Adipose tissue (tissue), 3 donors: ENCODE data around the gene TNS3. TPM values are rescaled to one million over a fixed set of nuclear protein-coding genes. Genes with fewer than 3 reads are reported as not detected.
"Not testable (repeated sequence)": the region's sequence is repeated elsewhere in the genome, so short reads cannot be mapped to it uniquely, and the experiment has no call there.

Experiments
- H3K27ac ChIP-seq: one replicate; pipeline ENCODE4 v1.5.1; 2013; ENCODE audit warnings: low read depth, low read length
- WGBS, 3 donors: extraction: QIAGEN DNeasy Blood & Tissue Kit; methylation state at CpG; one replicate each; pipeline ENCODE4 v1.1.7; 2013; 5-methylcytosine and 5-hydroxymethylcytosine counted together
- polyA plus RNA-seq, 3 donors: library from polyadenylated mRNA; stranded (reverse); fragments of 200-250 nt; gene quantifications; one replicate each; pipeline ENCODE4 v1.2.3, GENCODE V29; 2013
- donor health status: healthy with polysubstance abuse.
- donor health status: Bipolar disorder and iron deficiency.
- donor health status: healthy.

Gene TNS3
- polyA plus RNA-seq, 3 donors = 23.2 to 45.4 (median 27.0) TPM

- no peak overlapping the region for H3K27ac ChIP-seq
- WGBS, 3 donors = 96 to 98% (median 97%) methylated on average over 7 of the region's 7 CpGs
Observed at GRCh38 chr7:47454974-47455871, 126.7 kb downstream of the TNS3 start.

- 66 to 74% (median 72%) methylated on average over 14 of the region's 14 CpGs for WGBS, 3 donors
- no peak overlapping the region for H3K27ac ChIP-seq
Observed at GRCh38 chr7:47454069-47454973, 127.6 kb downstream of the TNS3 start.

DNA sequence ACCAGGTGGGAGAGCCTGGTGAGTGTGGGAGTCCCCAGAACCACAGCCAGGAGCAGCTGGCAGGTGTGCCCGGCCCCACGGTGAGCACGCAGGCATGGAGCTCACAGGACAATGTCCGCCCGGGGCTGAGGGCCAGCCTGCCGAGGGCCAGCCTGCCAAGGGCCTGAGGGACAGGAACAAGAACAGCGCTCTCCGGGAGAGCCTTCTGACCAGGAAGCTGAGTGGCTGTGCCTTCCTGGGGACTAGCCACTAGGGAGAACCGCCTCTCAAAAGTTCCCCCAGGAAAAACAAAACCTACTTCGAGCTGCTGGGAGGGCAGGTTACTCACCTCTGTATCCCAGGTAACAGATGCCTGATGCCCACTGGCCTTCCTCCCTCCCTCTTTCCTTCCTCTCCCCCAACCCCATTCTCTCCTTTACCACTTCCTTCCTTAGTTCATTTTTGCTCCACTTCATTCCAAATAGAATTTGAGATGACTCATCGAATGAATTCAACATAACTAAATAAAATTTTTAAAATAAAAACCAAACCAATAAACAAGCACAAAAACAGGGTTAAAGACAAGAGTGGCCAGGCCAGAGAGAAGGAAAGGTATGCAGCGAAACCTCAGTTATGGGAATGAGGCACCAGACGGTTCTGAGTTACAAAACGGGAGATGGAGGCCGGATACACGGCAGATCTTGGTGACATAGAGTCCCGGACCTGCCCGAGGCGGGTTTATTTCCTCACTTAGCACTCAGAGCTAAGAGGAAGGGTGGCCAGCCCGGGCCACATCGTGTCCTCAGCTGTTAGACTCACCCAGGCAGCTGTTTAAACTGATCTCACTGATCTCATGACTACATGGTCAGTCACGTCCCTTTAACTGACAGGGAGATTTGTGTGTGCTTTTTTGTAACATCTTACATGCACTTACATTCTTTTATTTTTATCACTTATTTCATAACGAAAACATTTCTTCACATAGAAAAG, 128.5 kb downstream of the TNS3 start:
- 25 to 34% (median 32%) methylated on average over 23 of the region's 23 CpGs for WGBS, 3 donors
- no peak overlapping the region for H3K27ac ChIP-seq

DNA sequence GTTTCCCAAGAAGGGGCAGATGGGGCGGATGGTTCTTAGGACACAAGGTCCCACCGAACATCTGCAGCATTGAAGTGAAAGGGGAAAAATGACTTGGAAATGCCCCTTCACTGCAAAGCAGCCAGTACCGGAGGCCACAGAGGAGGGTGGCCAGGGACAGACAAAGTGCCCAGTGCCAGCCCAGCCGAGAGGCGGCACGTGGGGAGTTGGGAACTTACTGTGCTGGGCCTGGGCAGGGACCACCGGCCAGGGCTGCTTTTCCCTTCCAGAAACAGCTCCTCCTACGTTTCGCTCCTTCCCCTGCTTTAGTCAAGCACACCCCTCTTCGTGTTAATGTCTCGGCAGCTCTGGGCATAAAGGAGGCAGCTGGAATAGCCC, 129.2 kb downstream of the TNS3 start:
- 51 to 81% (median 77%) methylated on average over 11 of the region's 11 CpGs for WGBS, 3 donors
- no peak overlapping the region for H3K27ac ChIP-seq

DNA sequence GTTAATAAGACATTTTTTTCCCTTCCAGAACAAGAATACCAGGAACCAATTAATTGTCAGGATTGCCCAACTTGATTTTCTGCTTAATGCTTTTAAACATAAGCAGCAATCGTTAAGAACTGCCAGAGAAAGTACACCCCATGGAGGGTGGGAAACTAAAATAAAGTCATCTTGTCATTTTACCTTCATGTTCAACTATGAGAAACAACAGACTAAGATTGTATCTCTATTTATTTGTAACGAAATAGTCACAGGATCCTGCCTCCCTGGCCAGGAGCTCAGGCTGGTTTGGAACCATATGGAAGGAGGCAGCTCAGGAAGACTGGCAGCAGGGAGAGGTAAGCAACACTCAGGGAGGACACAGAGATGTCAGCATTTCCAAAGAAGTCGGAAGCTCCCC, 129.6 kb downstream of the TNS3 start:
- WGBS, 3 donors = 44 to 79% (median 74%) methylated on average over 3 of the region's 3 CpGs
- no peak overlapping the region for H3K27ac ChIP-seq

DNA sequence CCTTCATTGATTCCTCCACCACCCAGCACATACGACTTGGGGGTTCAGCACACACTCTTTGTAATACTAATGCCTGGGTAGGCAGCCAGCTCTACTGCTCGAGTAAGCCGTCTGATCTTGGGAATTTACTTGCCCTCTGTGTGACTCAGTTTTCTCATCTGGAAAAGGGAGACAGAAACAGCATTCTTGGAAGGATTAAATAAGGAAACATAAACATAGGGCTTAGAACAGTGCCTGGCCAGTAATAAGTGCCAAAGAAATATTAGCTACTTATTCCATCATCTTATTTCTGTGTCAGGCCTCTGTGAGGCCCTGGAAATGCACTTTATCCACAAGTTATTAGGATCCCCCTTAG, 130.1 kb downstream of the TNS3 start:
- 22 to 82% (median 65%) methylated on average over 3 of the region's 3 CpGs for WGBS, 3 donors

GRCh38 chr7:47449810-47450590, 131.9 kb downstream of the TNS3 start:
- H3K27ac ChIP-seq = no peak overlapping the region
- 82 to 91% (median 90%) methylated on average over 11 of the region's 11 CpGs for WGBS, 3 donors

More for the DNA sequence above, 130.1 kb downstream of the TNS3 start:
- H3K27ac ChIP-seq = no peak overlapping the region

DNA sequence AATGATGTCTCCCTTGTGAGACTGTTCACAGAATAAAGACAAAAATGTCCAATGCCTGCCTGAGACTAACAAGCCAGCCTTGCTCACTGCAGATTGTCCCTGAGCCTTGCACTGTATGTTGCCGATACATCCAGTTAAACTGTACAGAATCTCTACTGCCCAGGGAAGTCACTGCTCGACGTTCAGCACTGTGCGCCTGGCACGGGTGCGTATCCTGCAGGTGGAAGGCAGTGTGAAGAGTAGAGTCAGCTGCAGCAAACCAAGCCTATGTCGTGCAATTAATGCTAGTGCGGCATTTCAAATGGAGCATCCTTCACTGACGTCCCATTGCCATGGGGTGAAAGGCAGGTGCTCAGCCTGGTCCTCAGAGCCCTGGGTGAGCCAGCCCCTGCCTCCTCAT, 132.9 kb downstream of the TNS3 start:
- WGBS, 3 donors = 74 to 96% (median 94%) methylated on average over 9 of the region's 9 CpGs

GRCh38 chr7:47447621-47448349, 134.1 kb downstream of the TNS3 start:
- 84 to 94% (median 89%) methylated on average over 12 of the region's 12 CpGs for WGBS, 3 donors
- no peak overlapping the region for H3K27ac ChIP-seq

More for the DNA sequence above, 132.9 kb downstream of the TNS3 start:
- no peak overlapping the region for H3K27ac ChIP-seq

GRCh38 chr7:47446871-47447466, 134.9 kb downstream of the TNS3 start:
- H3K27ac ChIP-seq = no peak overlapping the region
- WGBS, 3 donors = 37 to 68% (median 60%) methylated on average over 9 of the region's 9 CpGs

DNA sequence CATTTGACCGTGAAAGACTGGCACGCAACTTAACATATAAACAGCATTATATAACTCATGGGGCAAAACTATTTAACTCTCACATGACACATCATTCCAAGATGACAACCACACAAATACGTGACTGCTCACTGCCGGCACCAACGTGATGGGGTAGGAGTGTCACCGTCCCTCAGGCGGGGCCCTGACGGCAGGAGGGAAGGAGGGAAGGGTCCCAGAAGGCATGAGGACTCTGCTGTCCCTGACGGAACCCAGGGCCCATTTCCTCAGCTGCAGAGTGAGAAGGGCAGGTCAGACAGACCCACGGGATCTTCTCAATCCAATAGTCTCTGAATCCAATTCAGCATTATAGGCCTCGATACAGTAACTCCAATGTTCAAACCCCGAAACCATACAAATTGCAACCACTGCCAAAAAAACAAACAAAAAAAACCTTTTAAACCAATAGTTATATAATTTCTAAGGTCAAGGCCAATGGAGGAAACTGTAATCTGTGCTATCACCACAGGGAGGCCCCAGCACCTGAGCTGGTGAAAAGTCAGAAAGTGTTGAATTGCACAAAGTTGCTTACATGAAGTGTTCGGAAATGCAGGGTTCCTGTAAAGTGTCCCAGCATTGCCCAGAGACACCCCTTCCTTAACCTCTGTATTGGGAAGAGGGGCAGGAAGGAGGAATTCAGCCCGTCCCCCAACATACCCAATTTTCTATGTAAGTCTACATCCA, 137.4 kb downstream of the TNS3 start:
- whole genome bisulfite sequencing, 3 donors = 49 to 77% (median 74%) methylated on average over 14 of the region's 14 CpGs
- H3K27ac ChIP-seq = no peak overlapping the region

GRCh38 chr7:47443049-47443448, 138.9 kb downstream of the TNS3 start:
- WGBS, 3 donors = 75 to 77% (median 76%) methylated on average over 8 of the region's 8 CpGs
- H3K27ac ChIP-seq = no peak overlapping the region

DNA sequence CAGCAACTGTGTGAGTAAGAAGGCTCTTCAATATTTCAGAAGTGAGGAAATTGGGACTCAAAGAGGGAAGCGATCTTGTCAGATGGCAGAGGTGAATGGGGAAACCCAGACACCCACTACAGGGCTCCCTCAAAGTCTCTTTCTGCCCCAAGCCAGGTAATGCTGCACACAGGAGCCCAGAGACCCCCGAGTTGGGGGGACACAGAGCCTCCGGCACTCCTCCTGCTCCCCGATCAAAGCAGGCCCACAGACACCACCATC, 139.4 kb downstream of the TNS3 start:
- 88 to 93% (median 91%) methylated on average over 4 of the region's 4 CpGs for WGBS, 3 donors
- no peak overlapping the region for H3K27ac ChIP-seq

DNA sequence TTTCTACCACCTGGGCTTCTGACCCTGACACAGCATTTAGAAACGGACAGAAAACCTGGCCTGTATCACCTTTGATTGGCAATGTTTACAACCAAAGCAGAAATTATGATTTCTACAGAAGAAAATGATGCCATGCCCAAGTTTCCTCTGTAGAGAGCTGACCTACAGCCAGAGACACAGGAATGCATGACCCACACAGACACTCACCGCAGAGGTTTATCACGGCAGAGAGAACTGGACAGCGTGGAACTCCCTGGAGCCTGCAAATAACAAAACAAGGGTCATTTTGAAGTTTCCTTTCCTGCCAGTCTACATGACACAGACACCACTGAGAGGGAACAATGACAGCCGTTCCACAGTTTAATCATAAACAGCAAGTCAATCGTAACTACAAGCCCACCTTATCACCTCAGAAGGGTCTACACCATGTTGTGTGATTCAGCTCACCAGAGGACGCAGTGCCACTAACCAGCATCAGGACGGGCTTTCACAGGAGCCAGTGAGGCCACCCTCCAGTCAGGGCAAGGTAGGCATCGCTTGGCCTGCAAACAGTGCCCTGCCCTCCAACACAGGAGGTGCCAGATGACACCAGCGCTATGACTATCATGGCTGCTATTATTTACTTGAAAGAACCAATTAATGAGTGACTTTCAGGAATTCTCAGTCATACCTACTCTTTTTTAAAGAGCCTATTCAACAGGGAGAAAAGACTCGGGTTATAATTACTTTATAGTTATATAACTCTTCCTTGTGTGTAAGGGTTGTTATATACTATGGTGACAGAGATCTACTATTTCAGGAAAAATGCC, 139.9 kb downstream of the TNS3 start:
- 44 to 77% (median 74%) methylated on average over 11 of the region's 11 CpGs for WGBS, 3 donors
- H3K27ac ChIP-seq = no peak overlapping the region

DNA sequence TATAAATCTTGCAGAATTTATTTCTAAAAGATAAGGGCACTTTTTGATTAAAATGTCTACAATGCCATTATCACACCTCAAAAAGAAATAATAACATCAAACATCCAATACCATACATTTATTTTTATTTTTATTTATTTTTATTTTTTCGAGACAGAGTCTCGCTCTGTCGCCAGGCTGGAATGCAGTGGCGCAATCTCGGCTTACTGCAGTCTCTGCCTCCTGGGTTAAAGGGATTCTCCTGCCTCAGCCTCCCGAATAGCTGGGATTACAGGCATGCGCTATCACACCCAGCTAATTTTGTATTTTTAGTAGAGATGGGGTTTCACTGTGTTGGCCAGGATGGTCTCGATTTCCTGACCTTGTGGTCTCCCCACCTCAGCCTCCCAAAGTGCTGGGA, 140.9 kb downstream of the TNS3 start:
- not testable (repeated sequence) for H3K27ac ChIP-seq
- 77 to 88% (median 88%) methylated on average over 8 of the region's 8 CpGs for WGBS, 3 donors
